DND-41 (cell line): ENCODE data around the gene CYCS.

Experiments used
- EZH2 ChIP-seq: IDR thresholded peaks from 3 replicates; pipeline ENCODE4 v1.6.1; 2012; ENCODE audit warnings: borderline replicate concordance, low read depth, mild to moderate bottlenecking, moderate library complexity, low read length, inconsistent platforms; ENCODE audit not compliant: severe bottlenecking
- TF ChIP-seq, protein P1 (sequence below): IDR thresholded peaks from 2 replicates; pipeline ENCODE4 v1.5.1; 2012; ENCODE audit warnings: borderline replicate concordance, low read length, moderate library complexity, mild to moderate bottlenecking; ENCODE audit not compliant: poor library complexity, severe bottlenecking; ENCODE audit errors: extremely low read depth

DNA sequence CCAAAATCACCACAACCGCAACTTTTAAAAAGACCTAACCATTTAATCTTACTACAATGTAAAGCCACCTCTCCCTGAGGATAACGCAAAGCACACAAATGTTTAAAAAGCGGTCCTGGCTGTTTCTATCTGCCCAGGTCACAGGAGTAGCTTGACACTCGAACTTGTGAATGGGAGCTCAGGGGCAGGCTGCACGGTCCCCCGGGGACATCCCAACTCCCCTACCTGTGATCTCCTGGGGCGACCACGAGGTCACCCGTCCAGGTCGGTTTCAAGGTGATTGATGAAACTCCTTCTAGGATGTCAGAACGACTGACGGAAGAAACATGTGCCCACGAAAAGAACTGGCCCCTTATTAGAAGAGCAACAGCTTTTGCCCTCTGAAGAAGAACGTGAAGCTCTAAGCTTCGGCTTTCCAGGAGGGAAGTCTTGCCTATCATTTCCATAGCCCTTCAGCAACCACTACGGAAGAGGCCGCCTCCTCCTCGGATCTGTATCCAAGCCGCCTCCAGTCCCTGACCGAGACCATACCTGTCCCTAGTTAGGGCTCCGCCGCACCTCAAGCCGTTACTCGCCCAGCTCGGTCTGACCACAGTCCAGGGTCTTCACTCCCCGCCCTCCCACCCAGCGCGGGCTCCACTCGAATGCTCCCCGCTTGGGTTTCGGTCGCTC lies 459 bp downstream of the CYCS start:
- TF ChIP-seq, protein P1, sequence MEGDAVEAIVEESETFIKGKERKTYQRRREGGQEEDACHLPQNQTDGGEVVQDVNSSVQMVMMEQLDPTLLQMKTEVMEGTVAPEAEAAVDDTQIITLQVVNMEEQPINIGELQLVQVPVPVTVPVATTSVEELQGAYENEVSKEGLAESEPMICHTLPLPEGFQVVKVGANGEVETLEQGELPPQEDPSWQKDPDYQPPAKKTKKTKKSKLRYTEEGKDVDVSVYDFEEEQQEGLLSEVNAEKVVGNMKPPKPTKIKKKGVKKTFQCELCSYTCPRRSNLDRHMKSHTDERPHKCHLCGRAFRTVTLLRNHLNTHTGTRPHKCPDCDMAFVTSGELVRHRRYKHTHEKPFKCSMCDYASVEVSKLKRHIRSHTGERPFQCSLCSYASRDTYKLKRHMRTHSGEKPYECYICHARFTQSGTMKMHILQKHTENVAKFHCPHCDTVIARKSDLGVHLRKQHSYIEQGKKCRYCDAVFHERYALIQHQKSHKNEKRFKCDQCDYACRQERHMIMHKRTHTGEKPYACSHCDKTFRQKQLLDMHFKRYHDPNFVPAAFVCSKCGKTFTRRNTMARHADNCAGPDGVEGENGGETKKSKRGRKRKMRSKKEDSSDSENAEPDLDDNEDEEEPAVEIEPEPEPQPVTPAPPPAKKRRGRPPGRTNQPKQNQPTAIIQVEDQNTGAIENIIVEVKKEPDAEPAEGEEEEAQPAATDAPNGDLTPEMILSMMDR: no peak
- TF ChIP-seq EZH2: no peak
